Activated T-cell treated with anti-CD3 and anti-CD28 coated beads, Interleukin-2, amount 50 U/mL, for 4 hours (primary cell): ENCODE data around the gene ADGRG4. TPM values are rescaled to one million over a fixed set of nuclear protein-coding genes. Genes with fewer than 3 reads are reported as not detected.

Source experiments
- ATAC-seq, 2 donors: fragments of 200-7000 bp; cut with Tn5 transposase; one replicate each; pipeline ENCODE4 v1.10.0; 2021
- DNase-seq: peaks from one replicate; pipeline ENCODE4 v3.0.0-alpha.2; 2020
- H3K27me3 Mint-ChIP-seq: one replicate; pipeline ENCODE4 v1.8.0; 2021; ENCODE audit warnings: low read depth, mixed read lengths
- H3K36me3 Mint-ChIP-seq: one replicate; pipeline ENCODE4 v1.8.0; 2022; ENCODE audit warnings: mixed read lengths; ENCODE audit not compliant: insufficient read depth
- H3K4me1 Mint-ChIP-seq: one replicate; pipeline ENCODE4 v1.8.0; 2021; ENCODE audit warnings: low read depth, mixed read lengths
- H3K4me3 Mint-ChIP-seq: one replicate; pipeline ENCODE4 v1.8.0; 2021; ENCODE audit warnings: mild to moderate bottlenecking, moderate library complexity, mixed read lengths
- H3K9me3 Mint-ChIP-seq: one replicate; pipeline ENCODE4 v1.8.0; 2021; ENCODE audit warnings: mixed read lengths
- total RNA-seq, 3 donors: library from RNA; stranded (reverse); gene quantifications; one replicate each; pipeline ENCODE4 v1.2.1, GENCODE V29; 2021

ADGRG4 gene
- total RNA-seq, 3 donors from 2014 or later = not detected

DNA sequence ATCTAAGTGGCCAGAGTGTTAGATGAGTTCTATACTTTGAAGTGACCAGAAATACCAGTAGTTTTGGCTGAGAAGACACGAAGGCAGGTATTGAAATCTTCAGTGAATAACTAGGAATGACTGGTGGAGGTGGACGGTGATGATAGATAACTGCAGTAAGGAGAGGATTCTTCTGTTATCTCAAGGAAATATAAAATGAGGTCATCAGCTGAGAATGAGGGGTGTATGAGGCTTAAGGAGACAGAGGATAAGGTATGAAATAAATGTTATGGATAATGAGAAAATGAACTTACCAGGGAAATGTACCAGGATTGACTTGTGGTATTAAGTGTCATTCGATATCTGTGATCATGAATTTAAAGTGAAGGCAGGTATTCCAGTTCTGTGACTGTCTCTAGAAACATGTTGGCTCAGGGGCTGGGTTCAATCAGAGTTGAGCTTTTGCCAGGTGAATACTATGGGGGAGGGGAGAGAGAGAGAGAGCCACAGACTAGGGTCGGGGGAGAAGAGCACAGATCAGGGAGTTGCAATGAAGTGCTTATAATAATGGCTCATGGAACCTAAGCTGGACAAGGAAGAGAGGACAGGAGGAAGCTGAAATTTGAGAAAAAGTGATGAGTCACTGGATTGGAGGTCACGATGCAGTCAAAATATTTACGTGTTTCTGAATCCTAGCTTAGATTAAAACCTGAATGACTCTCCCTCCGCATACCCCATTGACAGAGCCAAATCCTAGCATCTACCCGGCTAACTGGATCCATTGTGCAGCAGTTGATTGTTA, 149.5 kb downstream of the ADGRG4 start:
- ATAC-seq (no peak), DNase-seq (no peak)
- Mint-ChIP-seq H3K27me3 (no peaks in the 10 kb centered on the region), H3K4me1 (no peaks in the 10 kb centered on the region), H3K4me3 (no peak overlapping the region), H3K36me3 (no peaks in the 10 kb centered on the region), H3K9me3 (no peaks in the 10 kb centered on the region)

DNA sequence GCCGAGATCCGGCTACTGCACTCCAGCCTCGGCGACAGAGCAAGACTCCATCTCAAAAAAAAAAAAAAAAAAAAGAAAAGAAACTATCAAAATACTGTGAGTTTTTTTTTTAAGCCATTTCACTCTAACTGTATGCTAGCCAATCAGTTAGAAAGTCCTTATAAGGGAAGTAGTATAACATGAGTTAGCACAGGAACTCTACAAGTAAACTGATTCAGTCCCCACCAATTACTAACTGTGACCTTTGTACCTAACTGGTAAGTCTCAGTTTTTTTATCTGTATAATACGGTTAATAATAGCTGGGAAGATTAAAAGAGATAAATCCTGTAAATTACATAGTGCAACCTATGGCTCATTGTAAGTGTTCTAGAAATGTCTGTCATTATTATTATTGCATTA, 151.9 kb downstream of the ADGRG4 start:
- H3K36me3 Mint-ChIP-seq = no peaks in the 10 kb centered on the region
- H3K4me3 Mint-ChIP-seq = no peak overlapping the region
- no peaks in the 10 kb centered on the region for H3K4me1 Mint-ChIP-seq
- DNase-seq (no peak), ATAC-seq (no peak)
- no peaks in the 10 kb centered on the region for H3K9me3 Mint-ChIP-seq
- H3K27me3 Mint-ChIP-seq = no peaks in the 10 kb centered on the region

DNA sequence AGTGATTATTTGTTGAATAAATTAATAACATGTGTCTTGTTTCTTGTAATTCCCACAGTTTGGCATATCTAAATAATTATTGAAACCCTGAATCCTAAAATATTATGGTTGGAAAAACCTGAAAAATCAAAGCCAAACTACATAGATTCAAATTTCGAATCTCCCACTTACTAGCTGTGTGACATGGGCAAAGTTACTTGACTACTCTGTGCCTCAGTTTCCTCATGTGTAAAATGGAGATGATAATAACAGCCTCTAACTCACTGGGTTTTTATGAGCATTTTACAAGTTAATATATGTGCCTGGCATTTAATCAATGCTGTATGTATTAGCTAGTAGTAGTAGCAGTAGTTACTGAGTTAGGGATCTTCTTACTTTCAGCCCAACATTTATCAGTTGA, 152.4 kb downstream of the ADGRG4 start:
- ATAC-seq (no peak), DNase-seq (no peak)
- no peaks in the 10 kb centered on the region for H3K27me3 Mint-ChIP-seq
- H3K9me3 Mint-ChIP-seq = no peaks in the 10 kb centered on the region
- no peaks in the 10 kb centered on the region for H3K36me3 Mint-ChIP-seq
- no peaks in the 10 kb centered on the region for H3K4me1 Mint-ChIP-seq
- no peak overlapping the region for H3K4me3 Mint-ChIP-seq

DNA sequence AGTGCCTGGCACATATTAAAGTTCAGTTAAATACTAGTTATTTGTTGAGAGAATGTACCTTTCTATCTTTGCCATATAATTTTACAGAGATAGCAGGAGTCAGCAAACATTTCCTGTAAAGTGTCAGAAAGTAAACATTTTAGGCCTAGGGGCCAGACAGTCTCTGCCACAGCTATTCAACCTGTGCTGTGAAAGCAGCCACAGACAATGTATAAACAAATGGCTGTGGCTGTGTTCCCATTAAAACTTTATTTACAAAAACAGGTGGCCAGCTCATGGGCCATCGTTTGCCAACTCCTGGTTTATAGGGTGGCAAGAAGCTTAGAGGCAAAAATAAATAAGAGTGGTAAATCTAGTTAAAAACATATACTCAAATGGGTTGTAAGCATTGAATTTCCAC, 153.0 kb downstream of the ADGRG4 start:
- H3K4me3 Mint-ChIP-seq = no peak overlapping the region
- no peaks in the 10 kb centered on the region for H3K27me3 Mint-ChIP-seq
- DNase-seq (no peak), ATAC-seq (no peak)
- H3K4me1 Mint-ChIP-seq = no peaks in the 10 kb centered on the region
- no peaks in the 10 kb centered on the region for H3K36me3 Mint-ChIP-seq
- no peaks in the 10 kb centered on the region for H3K9me3 Mint-ChIP-seq

DNA sequence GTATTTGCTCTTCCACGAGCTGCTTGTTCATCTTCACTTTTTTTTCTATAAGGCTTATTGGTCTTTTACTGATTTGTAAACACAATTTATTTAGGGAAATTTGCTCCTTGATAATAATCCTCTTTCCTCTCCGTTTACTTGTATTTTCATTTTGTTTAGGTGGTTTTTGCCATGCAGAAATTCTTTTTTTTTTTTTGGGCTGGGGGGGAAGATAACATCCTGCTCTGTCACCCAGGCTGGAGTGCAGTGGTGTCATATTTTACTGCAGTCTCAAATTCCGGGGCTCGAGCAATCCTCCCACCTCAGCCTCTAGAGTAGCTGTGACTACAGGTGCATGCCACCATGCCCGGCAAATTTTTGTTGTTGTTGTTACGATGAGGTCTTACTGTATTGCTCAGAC, 155.4 kb downstream of the ADGRG4 start:
- H3K9me3 Mint-ChIP-seq = no peaks in the 10 kb centered on the region
- H3K4me1 Mint-ChIP-seq = no peaks in the 10 kb centered on the region
- ATAC-seq (no peak), DNase-seq (no peak)
- H3K4me3 Mint-ChIP-seq = no peak overlapping the region
- H3K27me3 Mint-ChIP-seq = no peaks in the 10 kb centered on the region
- no peaks in the 10 kb centered on the region for H3K36me3 Mint-ChIP-seq

DNA sequence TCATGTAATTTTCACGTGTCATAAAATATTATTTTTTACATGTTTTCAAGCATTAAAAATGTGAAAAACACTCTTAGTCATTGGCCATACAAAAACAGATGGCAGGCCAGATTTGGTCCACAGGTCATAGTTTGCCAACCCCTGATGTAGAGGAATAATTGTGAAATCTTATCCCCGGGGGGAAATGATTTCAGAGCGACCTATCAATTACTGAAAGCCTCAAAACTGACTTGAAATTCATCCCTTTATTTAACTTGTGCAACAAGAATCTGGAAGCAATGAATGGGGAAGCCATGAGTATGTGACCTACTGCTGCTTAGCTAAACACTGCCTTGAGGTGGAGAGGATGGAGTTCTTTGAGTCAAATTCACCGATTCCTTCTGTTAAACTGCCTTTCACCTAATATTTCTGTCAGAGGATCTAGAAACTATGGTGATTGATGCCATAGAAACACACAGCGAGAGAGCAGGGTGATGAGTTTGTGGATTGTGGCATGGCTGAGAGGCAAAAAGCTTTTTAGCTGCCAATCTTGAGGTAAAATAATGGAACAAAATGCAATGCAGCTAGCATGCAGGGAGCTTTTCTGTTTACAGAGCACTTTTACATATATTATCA, 156.6 kb downstream of the ADGRG4 start:
- no peaks in the 10 kb centered on the region for H3K9me3 Mint-ChIP-seq
- DNase-seq = no peak
- ATAC-seq = no peak
- H3K27me3 Mint-ChIP-seq = no peaks in the 10 kb centered on the region
- no peaks in the 10 kb centered on the region for H3K4me1 Mint-ChIP-seq
- H3K4me3 Mint-ChIP-seq = no peak overlapping the region
- H3K36me3 Mint-ChIP-seq = no peaks in the 10 kb centered on the region

DNA sequence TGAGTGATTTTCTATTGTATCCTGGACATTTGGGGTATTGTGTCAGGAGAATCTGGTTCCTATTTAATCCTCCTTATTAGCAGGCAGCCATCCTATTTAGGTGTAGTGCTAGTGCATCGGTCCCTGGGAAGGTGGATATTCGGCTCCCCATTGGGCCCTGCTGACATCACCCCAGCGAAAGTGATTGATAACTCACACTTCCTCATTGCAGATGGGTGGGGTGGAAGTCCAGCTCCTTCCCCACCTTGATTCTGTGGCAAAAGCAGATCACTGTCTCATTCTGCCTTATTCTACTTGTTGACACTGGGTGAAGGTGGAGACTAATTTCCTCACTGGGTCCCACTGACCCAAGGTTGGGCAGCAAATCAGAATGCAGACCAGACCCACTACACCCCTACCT, 163.8 kb downstream of the ADGRG4 start:
- no peak for ATAC-seq
- no peak for DNase-seq
- no peaks in the 10 kb centered on the region for H3K4me1 Mint-ChIP-seq
- no peaks in the 10 kb centered on the region for H3K9me3 Mint-ChIP-seq
- H3K27me3 Mint-ChIP-seq = no peaks in the 10 kb centered on the region
- no peak overlapping the region for H3K4me3 Mint-ChIP-seq
- H3K36me3 Mint-ChIP-seq = no peaks in the 10 kb centered on the region

Other genes with a start within 250 kb of the ADGRG4 start
- gene FHL1, start 153.4 kb upstream of the ADGRG4 start, total RNA-seq = 10 to 100 TPM in 1 of 3 donors, 1 to 10 TPM in 2; 7.0 to 13.1 (median 8.8) TPM
- gene MAP7D3, start 49.6 kb upstream of the ADGRG4 start, total RNA-seq = 10 to 100 TPM; 16.9 to 20.4 (median 19.4) TPM
- gene BRS3, start 187.0 kb downstream of the ADGRG4 start, total RNA-seq = not detected
- 10 to 100 TPM; 37.4 to 41.8 (median 38.7) TPM for gene HTATSF1, start 196.6 kb downstream of the ADGRG4 start, total RNA-seq
- gene VGLL1, start 231.3 kb downstream of the ADGRG4 start, total RNA-seq = not detected